ENCODE results near the gene PNISR. TPM values are rescaled to one million over a fixed set of nuclear protein-coding genes. Genes with fewer than 3 reads are reported as not detected.

PNISR gene
- total and polyA plus RNA-seq, 2 of the 13 experiments (the other 11 are each of a cell fraction or from before 2014, with no cell fraction given): 43.0 to 48.0 TPM

DNA sequence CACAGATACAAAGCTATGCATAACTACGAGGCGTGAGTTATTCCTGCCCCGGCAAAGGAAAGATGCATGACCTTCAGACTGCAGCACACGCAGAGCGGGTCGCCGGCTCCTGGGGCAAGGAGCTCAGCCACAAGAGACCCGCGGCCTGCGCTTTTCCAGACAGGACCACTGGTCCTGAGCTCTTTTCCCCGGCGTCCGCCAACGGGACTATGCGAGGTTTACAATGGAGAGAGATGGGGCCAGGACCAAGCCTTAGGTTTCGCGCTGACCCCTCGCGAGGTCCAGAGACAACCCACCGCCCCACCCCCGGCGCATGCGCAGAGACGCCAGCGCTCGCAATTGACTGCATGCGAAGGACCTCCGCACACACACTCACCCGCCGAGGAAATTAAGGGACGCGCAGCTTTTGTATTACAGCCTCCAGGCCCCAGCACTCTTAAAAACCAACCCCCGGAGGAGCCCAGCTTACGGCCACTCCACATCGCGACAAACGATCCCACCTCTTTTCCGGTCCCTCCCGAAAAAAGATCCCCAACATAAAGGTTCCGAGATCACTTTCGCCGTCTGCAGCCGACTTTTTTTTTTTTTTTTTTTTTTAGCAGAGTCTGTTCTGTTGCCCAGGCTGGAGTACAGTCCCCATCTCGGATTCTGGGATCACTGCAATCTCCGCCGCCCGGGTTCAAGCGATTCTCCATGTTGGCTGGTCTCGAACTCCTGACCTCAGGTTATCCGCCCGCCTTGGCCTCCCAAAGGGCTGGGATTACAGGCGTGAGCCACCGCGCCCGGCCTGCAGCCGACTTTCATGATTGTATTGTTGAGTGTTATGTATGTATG is 31.2 kb downstream of the PNISR start, which contains the start of gene COQ3 (continued):
- TF ChIP-seq, protein P1, sequence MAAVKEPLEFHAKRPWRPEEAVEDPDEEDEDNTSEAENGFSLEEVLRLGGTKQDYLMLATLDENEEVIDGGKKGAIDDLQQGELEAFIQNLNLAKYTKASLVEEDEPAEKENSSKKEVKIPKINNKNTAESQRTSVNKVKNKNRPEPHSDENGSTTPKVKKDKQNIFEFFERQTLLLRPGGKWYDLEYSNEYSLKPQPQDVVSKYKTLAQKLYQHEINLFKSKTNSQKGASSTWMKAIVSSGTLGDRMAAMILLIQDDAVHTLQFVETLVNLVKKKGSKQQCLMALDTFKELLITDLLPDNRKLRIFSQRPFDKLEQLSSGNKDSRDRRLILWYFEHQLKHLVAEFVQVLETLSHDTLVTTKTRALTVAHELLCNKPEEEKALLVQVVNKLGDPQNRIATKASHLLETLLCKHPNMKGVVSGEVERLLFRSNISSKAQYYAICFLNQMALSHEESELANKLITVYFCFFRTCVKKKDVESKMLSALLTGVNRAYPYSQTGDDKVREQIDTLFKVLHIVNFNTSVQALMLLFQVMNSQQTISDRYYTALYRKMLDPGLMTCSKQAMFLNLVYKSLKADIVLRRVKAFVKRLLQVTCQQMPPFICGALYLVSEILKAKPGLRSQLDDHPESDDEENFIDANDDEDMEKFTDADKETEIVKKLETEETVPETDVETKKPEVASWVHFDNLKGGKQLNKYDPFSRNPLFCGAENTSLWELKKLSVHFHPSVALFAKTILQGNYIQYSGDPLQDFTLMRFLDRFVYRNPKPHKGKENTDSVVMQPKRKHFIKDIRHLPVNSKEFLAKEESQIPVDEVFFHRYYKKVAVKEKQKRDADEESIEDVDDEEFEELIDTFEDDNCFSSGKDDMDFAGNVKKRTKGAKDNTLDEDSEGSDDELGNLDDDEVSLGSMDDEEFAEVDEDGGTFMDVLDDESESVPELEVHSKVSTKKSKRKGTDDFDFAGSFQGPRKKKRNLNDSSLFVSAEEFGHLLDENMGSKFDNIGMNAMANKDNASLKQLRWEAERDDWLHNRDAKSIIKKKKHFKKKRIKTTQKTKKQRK (IDR thresholded peaks at IDR 0.05; ENCODE audit: low read length): no peak
- TF ChIP-seq ZFP36 (IDR thresholded peaks at IDR 0.05; ENCODE audit: borderline replicate concordance, low read depth, low read length, partially characterized antibody) (no peak), PLRG1 (conservative IDR thresholded peaks at IDR 0.05) (no peak), MLLT10 (CRISPR knock-in tag; IDR thresholded peaks at IDR 0.05) (no peak), EEA1 (CRISPR knock-in tag; IDR thresholded peaks at IDR 0.05; ENCODE audit: borderline replicate concordance) (no peak), STAT5B (CRISPR knock-in tag; IDR thresholded peaks at IDR 0.05) (no peak), NKX3-1 (CRISPR knock-in tag; IDR thresholded peaks at IDR 0.05) (peak; percentile 22; the same call in 1 of the 2 replicates), ZC3H13 (CRISPR knock-in tag; IDR thresholded peaks at IDR 0.05) (no peak), ZNF326 (CRISPR knock-in tag; IDR thresholded peaks at IDR 0.05; ENCODE audit: borderline replicate concordance) (no peak), GTF3A (CRISPR knock-in tag; conservative IDR thresholded peaks at IDR 0.05) (no peak)
- TF ChIP-seq, protein P2, sequence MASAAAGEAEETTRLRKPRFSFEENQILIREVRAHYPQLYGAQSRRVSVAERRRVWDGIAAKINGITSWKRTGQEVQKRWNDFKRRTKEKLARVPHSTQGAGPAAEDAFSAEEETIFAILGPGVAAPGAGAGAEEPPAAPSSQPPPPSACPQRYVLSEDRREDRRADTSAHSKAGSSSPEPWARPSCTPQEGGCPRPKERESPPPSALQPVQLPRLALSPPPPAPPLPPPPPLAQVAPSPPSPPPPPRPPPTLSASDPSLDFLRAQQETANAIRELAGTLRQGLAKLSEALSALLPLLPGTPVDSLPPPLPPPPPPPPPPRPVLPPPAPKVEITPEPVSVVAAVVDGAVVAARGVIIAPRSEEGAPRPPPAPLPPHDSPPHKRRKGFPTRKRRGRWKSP (CRISPR knock-in tag; IDR thresholded peaks at IDR 0.05): peak; percentile 47; the same call in 1 of the 2 replicates
- TF ChIP-seq, protein P3, sequence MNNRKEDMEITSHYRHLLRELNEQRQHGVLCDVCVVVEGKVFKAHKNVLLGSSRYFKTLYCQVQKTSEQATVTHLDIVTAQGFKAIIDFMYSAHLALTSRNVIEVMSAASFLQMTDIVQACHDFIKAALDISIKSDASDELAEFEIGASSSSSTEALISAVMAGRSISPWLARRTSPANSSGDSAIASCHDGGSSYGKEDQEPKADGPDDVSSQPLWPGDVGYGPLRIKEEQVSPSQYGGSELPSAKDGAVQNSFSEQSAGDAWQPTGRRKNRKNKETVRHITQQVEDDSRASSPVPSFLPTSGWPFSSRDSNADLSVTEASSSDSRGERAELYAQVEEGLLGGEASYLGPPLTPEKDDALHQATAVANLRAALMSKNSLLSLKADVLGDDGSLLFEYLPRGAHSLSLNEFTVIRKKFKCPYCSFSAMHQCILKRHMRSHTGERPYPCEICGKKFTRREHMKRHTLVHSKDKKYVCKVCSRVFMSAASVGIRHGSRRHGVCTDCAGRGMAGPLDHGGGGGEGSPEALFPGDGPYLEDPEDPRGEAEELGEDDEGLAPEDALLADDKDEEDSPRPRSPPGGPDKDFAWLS (CRISPR knock-in tag; IDR thresholded peaks at IDR 0.05; ENCODE audit: borderline replicate concordance): no peak
- TF ChIP-seq, protein P4, sequence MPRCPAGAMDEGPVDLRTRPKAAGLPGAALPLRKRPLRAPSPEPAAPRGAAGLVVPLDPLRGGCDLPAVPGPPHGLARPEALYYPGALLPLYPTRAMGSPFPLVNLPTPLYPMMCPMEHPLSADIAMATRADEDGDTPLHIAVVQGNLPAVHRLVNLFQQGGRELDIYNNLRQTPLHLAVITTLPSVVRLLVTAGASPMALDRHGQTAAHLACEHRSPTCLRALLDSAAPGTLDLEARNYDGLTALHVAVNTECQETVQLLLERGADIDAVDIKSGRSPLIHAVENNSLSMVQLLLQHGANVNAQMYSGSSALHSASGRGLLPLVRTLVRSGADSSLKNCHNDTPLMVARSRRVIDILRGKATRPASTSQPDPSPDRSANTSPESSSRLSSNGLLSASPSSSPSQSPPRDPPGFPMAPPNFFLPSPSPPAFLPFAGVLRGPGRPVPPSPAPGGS (CRISPR knock-in tag; IDR thresholded peaks at IDR 0.05): no peak; the same call in 1 of the 2 replicates
- TF ChIP-seq, protein P5, sequence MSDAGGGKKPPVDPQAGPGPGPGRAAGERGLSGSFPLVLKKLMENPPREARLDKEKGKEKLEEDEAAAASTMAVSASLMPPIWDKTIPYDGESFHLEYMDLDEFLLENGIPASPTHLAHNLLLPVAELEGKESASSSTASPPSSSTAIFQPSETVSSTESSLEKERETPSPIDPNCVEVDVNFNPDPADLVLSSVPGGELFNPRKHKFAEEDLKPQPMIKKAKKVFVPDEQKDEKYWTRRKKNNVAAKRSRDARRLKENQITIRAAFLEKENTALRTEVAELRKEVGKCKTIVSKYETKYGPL (CRISPR knock-in tag; IDR thresholded peaks at IDR 0.05): no peak
- TF ChIP-seq, protein P6, sequence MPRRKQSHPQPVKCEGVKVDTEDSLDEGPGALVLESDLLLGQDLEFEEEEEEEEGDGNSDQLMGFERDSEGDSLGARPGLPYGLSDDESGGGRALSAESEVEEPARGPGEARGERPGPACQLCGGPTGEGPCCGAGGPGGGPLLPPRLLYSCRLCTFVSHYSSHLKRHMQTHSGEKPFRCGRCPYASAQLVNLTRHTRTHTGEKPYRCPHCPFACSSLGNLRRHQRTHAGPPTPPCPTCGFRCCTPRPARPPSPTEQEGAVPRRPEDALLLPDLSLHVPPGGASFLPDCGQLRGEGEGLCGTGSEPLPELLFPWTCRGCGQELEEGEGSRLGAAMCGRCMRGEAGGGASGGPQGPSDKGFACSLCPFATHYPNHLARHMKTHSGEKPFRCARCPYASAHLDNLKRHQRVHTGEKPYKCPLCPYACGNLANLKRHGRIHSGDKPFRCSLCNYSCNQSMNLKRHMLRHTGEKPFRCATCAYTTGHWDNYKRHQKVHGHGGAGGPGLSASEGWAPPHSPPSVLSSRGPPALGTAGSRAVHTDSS (CRISPR knock-in tag; conservative IDR thresholded peaks at IDR 0.05): no peak

All from HepG2 (cell line).